Caco-2 (cell line): ENCODE results near the gene EIF4G1. TPM values are rescaled to one million over a fixed set of nuclear protein-coding genes. Genes with fewer than 3 reads are reported as not detected.

Experiments
- BruUV-seq: library from RNA; stranded (reverse); fragments of 400-500 nt; replicated peaks from 2 replicates; lab custom pipeline; 2021; lab: Mats Ljungman, UMichigan
- CTCF ChIA-PET: fragments of 300-600 bp; sonication (Branson Sonifier 250); formaldehyde crosslinking; loops from one replicate; lab custom pipeline; 2022; ENCODE audit warnings: antibody characterized with exemption; lab: Charles Lee
- POLR2A ChIA-PET: fragments of 300-600 bp; sonication (Branson Sonifier 250); formaldehyde crosslinking; loops from one replicate; lab custom pipeline; 2022; ENCODE audit warnings: antibody characterized with exemption; lab: Charles Lee
- DNase-seq, 2 experiments: peaks; one replicate each; pipeline versions ENCODE4 v3.0.0 to v3.0.0-alpha.2; 2020 to 2022
- H3K27me3 ChIP-seq: replicated peaks from 2 replicates; pipeline ENCODE4 v1.6.0; 2011; ENCODE audit warnings: low read length; ENCODE audit not compliant: control insufficient read depth, insufficient read depth
- H3K36me3 ChIP-seq: 2 replicates; pipeline ENCODE4 v1.5.1; 2011; ENCODE audit warnings: low read length; ENCODE audit not compliant: control insufficient read depth, insufficient read depth
- H3K4me1 ChIP-seq: fragments of 250-450 bp; sonication (Bioruptor Pico); 2 replicates; pipeline ENCODE4 v1.5.1; 2020; ENCODE audit warnings: mild to moderate bottlenecking
- H3K4me3 ChIP-seq: 2 replicates; pipeline ENCODE4 v1.5.1; 2011; ENCODE audit warnings: low read depth, mild to moderate bottlenecking, control low read depth, low read length
- H3K9me3 ChIP-seq: fragments of 250-450 bp; sonication (Bioruptor Pico); 2 replicates; pipeline ENCODE4 v1.5.1; 2020; ENCODE audit warnings: mild to moderate bottlenecking, moderate library complexity
- H3K27ac Mint-ChIP-seq: one replicate; pipeline ENCODE4 v1.8.0; 2022; ENCODE audit warnings: mixed read lengths; ENCODE audit not compliant: unreplicated experiment
- H3K27me3 Mint-ChIP-seq: one replicate; pipeline ENCODE4 v1.8.0; 2022; ENCODE audit warnings: mixed read lengths; ENCODE audit not compliant: insufficient read depth, unreplicated experiment
- H3K36me3 Mint-ChIP-seq: one replicate; pipeline ENCODE4 v1.8.0; 2022; ENCODE audit warnings: mild to moderate bottlenecking, mixed read lengths; ENCODE audit not compliant: insufficient read depth, unreplicated experiment
- H3K4me1 Mint-ChIP-seq: one replicate; pipeline ENCODE4 v1.8.0; 2022; ENCODE audit warnings: low read depth, mixed read lengths; ENCODE audit not compliant: unreplicated experiment
- H3K4me3 Mint-ChIP-seq: one replicate; pipeline ENCODE4 v1.8.0; 2022; ENCODE audit warnings: mild to moderate bottlenecking, moderate library complexity, mixed read lengths; ENCODE audit not compliant: unreplicated experiment
- H3K9me3 Mint-ChIP-seq: one replicate; pipeline ENCODE4 v1.8.0; 2022; ENCODE audit warnings: mixed read lengths; ENCODE audit not compliant: unreplicated experiment
- CTCF ChIP-seq, 2 experiments: fragments of 200-600 bp in 1 of 2; IDR thresholded peaks; 1 replicate in 1 of 2; 2 replicates in 1 of 2; pipeline versions ENCODE4 v1.5.1 to v1.8.0; 2011 to 2022; ENCODE audit warnings: antibody characterized with exemption in 1 of 2, control low read depth in 1 of 2, inconsistent platforms in 1 of 2, low read depth in 1 of 2, low read length in 1 of 2, mild to moderate bottlenecking in 1 of 2, moderate library complexity in 1 of 2; ENCODE audit not compliant: insufficient read depth in 1 of 2, severe bottlenecking in 1 of 2, unreplicated experiment in 1 of 2
- intact Hi-C: fragments of 100-400 bp; cut with micrococcal nuclease; formaldehyde crosslinking; loops from one replicate; pipeline ENCODE4 v1.10.0; 2022; ENCODE audit not compliant: unreplicated experiment
- total RNA-seq: library from RNA; stranded (reverse); gene quantifications from 2 replicates; pipeline ENCODE4 v1.2.3, GENCODE V29; 2022

The EIF4G1 gene
- total RNA-seq, 1 experiment from 2014 or later = 423 TPM

- intact Hi-C loops = no loop called here
- BruUV-seq = no TSS peak
- CTCF ChIA-PET = interaction anchor here (1.9 to 2.5 kb wide), 2 partner anchors 141 to 170 kb away, joined by 71 to 117 read pairs; no protein-coding TSS in a partner anchor
Observed at GRCh38 chr3:184372911-184373310, 58.5 kb downstream of the EIF4G1 start.

GRCh38 chr3:184373422-184373821 is 59.0 kb downstream of the EIF4G1 start:
- no peaks in the 10 kb centered on the region for H3K9me3 ChIP-seq
- no peak overlapping the region for H3K27ac Mint-ChIP-seq
- H3K4me1 ChIP-seq = peaks cover 9% of the 10 kb centered on the region
- peaks cover 7% of the 10 kb centered on the region for H3K4me1 Mint-ChIP-seq
- no peaks in the 10 kb centered on the region for H3K27me3 ChIP-seq
- ChIA-PET POLR2A (no interaction called here), CTCF (interaction anchor here (2.5 kb wide), 1 partner anchor 169 kb away, joined by 71 read pairs; no protein-coding TSS in a partner anchor)
- no peaks in the 10 kb centered on the region for H3K9me3 Mint-ChIP-seq
- H3K4me3 Mint-ChIP-seq = no peak overlapping the region
- BruUV-seq = no TSS peak
- H3K27me3 Mint-ChIP-seq = no peaks in the 10 kb centered on the region
- no peaks in the 10 kb centered on the region; the same call in 1 of the 2 replicates for H3K36me3 ChIP-seq
- intact Hi-C loops = no loop called here
- no peak for TF ChIP-seq CTCF (IDR thresholded peaks at IDR 0.05; ENCODE audit: insufficient read depth in 1 of 2, low read depth in 1 of 2, low read length in 1 of 2, severe bottlenecking in 1 of 2, unreplicated experiment in 1 of 2)
- H3K36me3 Mint-ChIP-seq = peaks cover 14% of the 10 kb centered on the region
- no peak for DNase-seq
- H3K4me3 ChIP-seq = no peak overlapping the region

More at GRCh38 chr3:184372911-184373310, 58.5 kb downstream of the EIF4G1 start:
- H3K9me3 ChIP-seq = no peaks in the 10 kb centered on the region
- TF ChIP-seq CTCF (IDR thresholded peaks at IDR 0.05; ENCODE audit: insufficient read depth in 1 of 2, low read depth in 1 of 2, low read length in 1 of 2, severe bottlenecking in 1 of 2, unreplicated experiment in 1 of 2) = no peak
- Mint-ChIP-seq H3K4me3 (no peak overlapping the region), H3K9me3 (no peaks in the 10 kb centered on the region), H3K27me3 (no peaks in the 10 kb centered on the region), H3K4me1 (peaks cover 7% of the 10 kb centered on the region), H3K36me3 (peaks cover 18% of the 10 kb centered on the region), H3K27ac (no peak overlapping the region)
- no peak overlapping the region for H3K4me3 ChIP-seq
- no peaks in the 10 kb centered on the region; the same call in 1 of the 2 replicates for H3K36me3 ChIP-seq
- POLR2A ChIA-PET = no interaction called here
- no peak for DNase-seq
- H3K27me3 ChIP-seq = no peaks in the 10 kb centered on the region
- peaks cover 6% of the 10 kb centered on the region; the same call in 1 of the 2 replicates for H3K4me1 ChIP-seq

GRCh38 chr3:184375747-184376461 is 61.5 kb downstream of the EIF4G1 start:
- no peak overlapping the region for H3K4me3 Mint-ChIP-seq

More at GRCh38 chr3:184375747-184376461, 61.5 kb downstream of the EIF4G1 start:
- Histone ChIP-seq H3K36me3 (no peaks in the 10 kb centered on the region; the same call in 1 of the 2 replicates), H3K4me1 (peaks cover 22% of the 10 kb centered on the region), H3K4me3 (no peak overlapping the region), H3K27me3 (no peaks in the 10 kb centered on the region), H3K9me3 (no peaks in the 10 kb centered on the region)
- BruUV-seq = no TSS peak
- CTCF ChIA-PET = interaction anchor here (0.6 kb wide), 1 partner anchor 10 kb away, joined by 3 read pairs; no protein-coding TSS in a partner anchor
- Mint-ChIP-seq H3K27me3 (no peaks in the 10 kb centered on the region), H3K9me3 (no peaks in the 10 kb centered on the region), H3K36me3 (no peaks in the 10 kb centered on the region), H3K27ac (no peak overlapping the region), H3K4me1 (peaks cover 18% of the 10 kb centered on the region)
- intact Hi-C loops = no loop called here
- no peak for DNase-seq
- no peak for TF ChIP-seq CTCF (IDR thresholded peaks at IDR 0.05; ENCODE audit: insufficient read depth in 1 of 2, low read depth in 1 of 2, low read length in 1 of 2, severe bottlenecking in 1 of 2, unreplicated experiment in 1 of 2)
- POLR2A ChIA-PET = no interaction called here
